HG03457 (cell line): ENCODE results near the gene ESYT1.

Experiments used
- ATAC-seq: cut with Tn5 transposase; IDR thresholded peaks from one replicate; pipeline ENCODE4 v1.9.1; 2021; ENCODE audit warnings: moderate number of reproducible peaks; ENCODE audit not compliant: unreplicated experiment

The ESYT1 gene

DNA sequence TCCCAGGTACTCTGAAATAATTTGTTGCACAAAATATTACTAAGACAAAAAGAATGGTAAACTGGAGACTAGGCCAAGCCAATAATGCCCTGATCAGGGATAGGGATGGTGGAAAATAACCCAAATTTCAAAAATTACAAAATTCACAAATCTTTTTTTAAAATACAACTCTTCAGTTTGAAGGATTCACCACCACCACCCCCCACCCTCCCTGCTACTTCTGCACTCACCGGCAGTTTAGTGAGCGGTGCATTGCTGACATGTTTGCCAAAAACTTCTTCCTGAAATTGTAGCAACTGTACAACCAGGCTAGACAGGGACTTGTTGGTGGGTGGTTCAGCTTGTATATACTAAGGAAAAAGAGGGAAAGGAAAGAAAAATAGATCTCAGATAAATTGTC is 58.9 kb downstream of the ESYT1 start:
- ATAC-seq = no peak

DNA sequence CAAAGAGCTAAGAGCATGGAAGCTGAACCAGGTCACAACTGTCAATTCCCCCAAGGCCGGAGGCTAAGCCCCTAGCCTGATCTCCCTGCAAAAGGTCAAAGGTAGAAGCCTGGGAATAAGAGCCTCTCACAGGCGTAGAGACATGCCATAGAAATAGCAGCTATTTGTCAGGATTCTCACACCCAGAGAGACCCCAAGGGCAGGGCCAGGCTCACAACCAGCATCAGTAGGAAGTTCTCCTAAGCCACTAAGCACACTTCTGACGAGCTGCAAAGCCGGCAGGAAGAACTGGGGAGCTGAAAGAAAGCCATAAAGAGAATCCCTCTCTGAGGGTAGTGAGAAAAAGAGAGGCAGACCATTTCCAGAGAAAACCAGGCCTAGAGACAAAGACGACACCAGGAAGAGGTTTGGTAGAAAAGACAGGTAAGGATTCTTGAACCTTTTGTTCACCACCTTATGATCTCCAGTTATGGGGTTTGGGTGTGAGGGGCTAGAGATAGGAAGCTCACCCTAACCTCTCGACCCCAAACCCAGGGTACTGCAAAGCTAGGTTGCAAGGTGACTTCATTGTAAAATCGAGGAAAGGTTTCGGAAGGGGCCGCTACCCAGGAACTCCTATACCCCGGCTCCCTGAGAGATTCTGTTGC is 60.2 kb downstream of the ESYT1 start:
- no peak for ATAC-seq

DNA sequence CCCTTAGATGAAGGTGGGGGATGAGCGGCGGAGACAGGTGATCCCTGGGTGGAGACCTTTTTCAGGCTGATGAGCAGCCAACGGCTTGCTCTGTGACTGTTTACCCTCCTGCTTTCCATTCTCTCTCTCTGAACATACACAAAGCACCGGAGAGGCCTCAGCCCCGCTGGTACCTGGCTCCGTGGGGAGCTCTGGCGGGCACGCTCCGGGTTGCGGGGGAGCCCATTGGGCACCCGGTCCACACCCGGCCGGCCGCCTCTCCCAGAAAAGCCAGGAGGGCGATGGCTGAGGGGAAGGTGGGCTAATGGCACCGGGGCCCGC is 60.7 kb downstream of the ESYT1 start:
- no peak for ATAC-seq

DNA sequence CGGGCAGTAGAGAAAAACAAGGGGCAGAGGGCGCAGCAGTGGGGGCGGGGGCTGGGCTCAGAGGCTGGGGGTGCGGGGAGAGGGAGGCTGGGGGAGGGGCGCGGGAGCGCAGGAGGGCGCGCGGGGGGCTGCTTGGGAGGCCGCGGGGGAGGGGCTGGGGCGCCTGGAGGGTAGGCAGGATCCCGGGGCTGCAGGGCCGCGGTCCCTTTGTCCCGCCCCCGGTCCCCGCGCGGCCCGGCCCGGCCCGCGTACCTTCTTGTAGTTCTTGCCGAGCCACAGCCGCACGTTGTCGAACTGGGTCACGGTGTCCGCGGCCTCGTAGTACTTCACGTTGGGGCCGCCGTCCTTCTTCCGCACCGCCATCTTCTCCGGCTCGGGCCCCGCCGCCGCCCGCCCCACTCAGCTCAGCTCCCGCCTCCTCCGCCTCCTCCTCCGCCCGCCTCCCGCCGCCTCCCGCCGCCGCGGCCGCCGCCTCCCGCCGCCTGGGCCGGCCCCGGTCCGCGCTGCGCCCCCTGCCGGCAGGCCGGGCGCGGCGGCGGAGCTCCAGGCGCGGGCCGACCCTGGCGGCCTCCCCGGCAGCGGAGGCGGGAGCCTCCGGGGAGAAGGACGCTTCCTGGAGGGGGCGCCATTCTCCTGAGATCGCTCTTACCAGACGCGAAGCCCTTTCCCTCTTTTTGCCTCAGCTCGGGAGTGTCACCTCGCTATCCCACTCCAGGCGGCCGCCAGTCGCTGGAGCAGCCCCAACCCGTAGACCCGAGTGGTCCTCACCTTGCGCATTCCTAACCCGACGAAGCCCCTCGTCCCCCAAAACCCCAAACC is 61.2 kb downstream of the ESYT1 start, which contains the start of gene SMARCC2:
TSS of gene SMARCC2 (minus strand) at position 385 of the 819 bp plus-strand sequence. CDS start at position 363, 22 bp downstream.
- ATAC-seq = no peak

DNA sequence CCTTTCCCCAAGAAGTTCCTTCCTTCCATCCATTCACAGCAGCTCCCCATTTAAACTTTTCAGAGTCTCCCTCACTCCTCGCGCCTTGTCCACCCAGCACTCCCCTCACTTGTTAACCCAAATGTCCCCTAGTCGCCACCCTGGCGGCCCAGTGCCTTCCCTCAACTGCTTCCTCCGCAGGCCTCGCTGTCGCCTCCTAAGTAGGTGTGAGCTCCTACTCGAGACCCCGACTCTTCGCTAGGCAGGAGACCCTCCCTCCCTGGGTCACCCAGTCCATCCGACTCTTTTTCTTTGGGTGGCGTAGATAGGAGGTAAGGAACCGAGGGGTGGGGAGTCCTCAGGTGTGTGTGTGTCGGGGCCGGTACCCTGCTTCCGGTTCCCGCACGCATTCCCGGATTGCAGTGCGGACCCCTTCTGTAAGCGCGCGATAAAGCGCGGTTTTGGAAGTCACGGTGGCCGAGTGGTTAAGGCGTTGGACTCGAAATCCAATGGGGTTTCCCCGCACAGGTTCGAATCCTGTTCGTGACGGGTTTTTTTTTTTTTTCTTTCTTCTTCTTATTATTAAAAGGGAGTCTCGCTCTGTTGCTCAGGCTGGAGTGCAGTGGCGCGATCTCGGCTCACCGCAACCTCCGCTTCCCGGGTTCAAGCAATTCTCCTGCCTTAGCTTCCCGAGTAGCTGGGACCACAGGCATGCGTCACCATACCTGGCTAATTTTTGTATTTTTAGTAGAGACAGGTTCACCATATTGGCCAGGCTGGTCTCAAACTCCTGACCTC is 62.0 kb downstream of the ESYT1 start:
- ATAC-seq = no peak

DNA sequence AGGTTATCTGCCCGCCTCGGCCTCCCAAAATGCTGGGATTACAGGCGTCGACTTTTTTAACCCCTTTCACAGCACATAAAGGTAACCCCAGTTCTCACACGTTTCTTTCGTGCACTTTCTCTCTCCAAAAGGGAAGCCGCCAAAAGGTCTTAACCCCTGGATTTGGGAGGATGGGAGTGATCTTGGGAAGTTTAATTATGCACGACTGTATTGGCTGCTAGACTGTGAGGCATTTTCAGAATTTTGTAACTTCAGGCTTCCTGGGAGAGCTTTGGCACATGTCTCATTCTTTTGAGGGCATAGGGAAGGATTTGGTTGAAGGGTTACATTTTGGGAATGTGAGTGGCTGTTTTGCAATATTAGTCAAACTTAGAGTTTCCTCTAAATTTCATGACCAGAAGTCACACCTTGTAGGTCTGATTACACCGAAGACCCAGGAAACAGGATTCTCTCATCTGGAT is 62.7 kb downstream of the ESYT1 start:
- no peak for ATAC-seq

DNA sequence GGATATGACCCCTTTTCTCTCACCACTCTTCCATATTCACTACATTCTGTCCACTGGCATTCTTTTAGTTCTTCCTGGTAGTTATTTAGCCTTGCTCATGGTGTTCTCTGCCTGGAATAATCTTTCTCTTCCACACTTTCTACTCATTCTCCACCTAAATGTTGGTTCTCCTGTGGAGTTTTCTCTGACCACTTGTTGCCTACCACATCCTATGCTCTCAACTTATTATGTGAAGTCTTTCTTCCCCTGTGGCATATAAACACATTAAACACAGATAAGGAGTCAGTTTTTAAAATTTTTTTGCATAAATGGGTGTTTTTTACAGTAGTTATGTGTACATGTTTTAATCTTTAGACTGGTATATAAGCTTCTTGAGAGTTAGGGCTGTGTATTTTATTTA is 64.5 kb downstream of the ESYT1 start:
- ATAC-seq = no peak

DNA sequence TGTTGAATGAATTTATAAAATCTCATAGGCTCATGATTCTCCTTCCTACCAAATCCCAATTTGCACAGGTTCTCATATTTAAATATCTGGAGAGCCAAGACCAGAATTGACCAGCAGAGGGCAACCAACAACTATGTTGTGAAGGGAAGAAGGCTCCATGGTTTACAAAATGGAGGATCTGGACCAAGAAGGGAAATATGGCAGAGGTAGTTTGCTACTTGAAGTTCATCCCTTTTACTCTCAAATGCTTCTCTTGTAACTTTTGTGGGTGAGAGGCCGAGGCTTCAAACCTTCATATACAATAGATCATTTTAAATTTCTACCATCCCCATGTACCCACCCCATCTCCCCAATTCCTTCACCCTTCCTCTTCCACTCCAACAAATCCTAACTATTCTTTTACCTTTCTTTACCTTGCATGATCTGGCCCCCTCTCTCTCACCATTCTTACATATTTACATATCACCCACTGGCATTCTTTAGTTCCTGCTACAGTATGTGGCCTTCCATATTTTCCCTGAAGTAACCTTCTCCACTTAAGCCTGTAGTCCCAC is 65.0 kb downstream of the ESYT1 start:
- ATAC-seq = no peak
